Sigmoid colon (tissue), 7 donors: ENCODE results near the gene PPP1R16B. TPM values are rescaled to one million over a fixed set of nuclear protein-coding genes. Genes with fewer than 3 reads are reported as not detected.
A peak's percentile ranks its signal among the peaks of the same experiment; 100 is the strongest.

Experiments
- DNase-seq: peaks from one replicate; pipeline ENCODE4 v3.0.0-alpha.2; 2019
- H3K27ac ChIP-seq, 4 donors: fragments of 200-600 bp; sonication (generic); one replicate each; pipeline ENCODE4 v1.5.1; 2016 to 2019; ENCODE audit warnings: mild to moderate bottlenecking in 1 of 4
- H3K27me3 ChIP-seq, 3 donors: fragments of 200-600 bp; sonication (generic); one replicate each; pipeline ENCODE4 v1.5.1; 2019; ENCODE audit warnings: mild to moderate bottlenecking in 1 of 3
- H3K36me3 ChIP-seq, 4 donors: fragments of 200-600 bp; sonication (generic); one replicate each; pipeline ENCODE4 v1.5.1; 2016 to 2019
- H3K4me1 ChIP-seq, 4 donors: fragments of 200-600 bp; sonication (generic); one replicate each; pipeline ENCODE4 v1.5.1; 2017 to 2019
- H3K4me3 ChIP-seq, 4 donors: fragments of 200-600 bp; sonication (generic); one replicate each; pipeline ENCODE4 v1.5.1; 2017 to 2019; ENCODE audit warnings: mild to moderate bottlenecking in 2 of 4, moderate library complexity in 1 of 4
- H3K9me3 ChIP-seq, 4 donors: fragments of 200-600 bp in 3 of 4; sonication (generic) in 3 of 4; one replicate each; pipeline versions ENCODE4 v1.5.1 to v1.6.1; 2013 to 2019
- CTCF ChIP-seq, 4 experiments: fragments of 450-650 bp in 3 of 4; fragments of 200-600 bp in 1 of 4; IDR thresholded peaks; one replicate each; pipeline ENCODE4 v1.5.1; 2016 to 2019; ENCODE audit warnings: antibody characterized with exemption in 4 of 4, mild to moderate bottlenecking in 3 of 4, moderate library complexity in 2 of 4
- EP300 ChIP-seq, 4 donors: sonication (generic); formaldehyde crosslinking; IDR thresholded peaks; one replicate each; pipeline ENCODE4 v1.6.1; 2017; ENCODE audit warnings: antibody characterized with exemption in 4 of 4
- POLR2A ChIP-seq, 2 donors: fragments of 450-650 bp; IDR thresholded peaks; one replicate each; pipeline ENCODE4 v1.6.1; 2016; ENCODE audit warnings: antibody characterized with exemption in 2 of 2, mild to moderate bottlenecking in 2 of 2, moderate library complexity in 2 of 2
- POLR2AphosphoS5 ChIP-seq, 4 donors: sonication (generic); formaldehyde crosslinking; IDR thresholded peaks; one replicate each; pipeline ENCODE4 v1.6.1; 2017; ENCODE audit warnings: antibody characterized with exemption in 4 of 4
- WGBS, 2 donors: extraction: QIAGEN DNeasy Blood & Tissue Kit; methylation state at CpG; one replicate each; pipeline ENCODE4 v1.1.7; 2013; 5-methylcytosine and 5-hydroxymethylcytosine counted together
- intact Hi-C: fragments of 100-400 bp; cut with DNase I; formaldehyde crosslinking; loops from one replicate; pipeline ENCODE4 v1.15.1; 2023
- polyA plus RNA-seq, 3 donors: library from polyadenylated mRNA; stranded (reverse); fragments of 200-250 nt; gene quantifications; one replicate each; pipeline ENCODE4 v1.2.3, GENCODE V29; 2013
- total RNA-seq, 4 donors: library from RNA; depleted of rRNA; stranded (reverse); fragments of >200 nt; gene quantifications; one replicate each; pipeline ENCODE4 v1.1.0, GENCODE V29; 2016
- donor health status: healthy with polysubstance abuse.
- donor health status: Bipolar disorder and iron deficiency.
- donor health status: healthy.

The PPP1R16B gene
- total and polyA plus RNA-seq, 7 donors: 0.92 to 21.7 (median 3.6) TPM

DNA sequence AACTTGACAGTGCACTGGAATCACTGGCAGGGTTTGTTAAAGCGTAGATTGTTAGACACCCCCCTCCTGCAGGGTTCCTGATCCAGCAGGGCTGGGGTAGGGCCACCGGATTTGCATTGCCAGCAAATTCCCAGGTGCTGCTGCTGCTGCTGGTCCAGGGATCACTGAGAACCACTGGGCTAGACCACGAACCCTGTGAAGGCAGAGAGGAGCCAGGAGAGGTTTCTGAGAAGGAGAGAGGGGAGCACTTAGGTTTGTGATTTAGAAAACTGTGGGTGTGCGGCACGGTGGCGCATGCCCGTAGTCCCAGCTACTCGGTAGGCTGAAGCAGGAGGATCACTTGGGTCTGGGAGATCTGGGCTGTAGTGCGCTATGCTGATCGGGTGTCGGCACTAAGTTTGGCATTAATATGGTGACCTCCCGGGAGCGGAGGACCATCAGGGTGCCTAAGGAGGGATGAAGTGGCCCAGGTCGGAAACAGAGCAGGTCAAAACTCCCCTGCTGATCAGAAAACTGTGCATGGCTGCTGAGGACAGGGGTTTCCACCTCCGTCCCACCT lies 67.1 kb downstream of the PPP1R16B start:
- no peaks in the 10 kb centered on the region for H3K36me3 ChIP-seq
- H3K9me3 ChIP-seq: no peaks in the 10 kb centered on the region
- no peak overlapping the region for H3K27ac ChIP-seq
- intact Hi-C loops: no loop called here
- H3K27me3 ChIP-seq: peaks cover 0 to 15% (median 0%) of the 10 kb centered on the region in 3 donors
- H3K4me1 ChIP-seq: no peaks in the 10 kb centered on the region
- no peak for DNase-seq
- TF ChIP-seq POLR2A (IDR thresholded peaks at IDR 0.05) (no peak), EP300 (IDR thresholded peaks at IDR 0.05) (no peak), POLR2AphosphoS5 (IDR thresholded peaks at IDR 0.05) (no peak), CTCF (IDR thresholded peaks at IDR 0.05) (no peak)
- WGBS, 2 donors: 72 to 76% methylated on average over 15 of the region's 15 CpGs
- no peak overlapping the region for H3K4me3 ChIP-seq

GRCh38 chr20:38873050-38873581 lies 67.6 kb downstream of the PPP1R16B start:
- TF ChIP-seq POLR2AphosphoS5 (IDR thresholded peaks at IDR 0.05) (no peak), CTCF (IDR thresholded peaks at IDR 0.05) (no peak), POLR2A (IDR thresholded peaks at IDR 0.05) (no peak), EP300 (IDR thresholded peaks at IDR 0.05) (no peak)
- Histone ChIP-seq H3K27me3 (peaks cover 0 to 16% (median 0%) of the 10 kb centered on the region in 3 donors), H3K36me3 (no peaks in the 10 kb centered on the region), H3K27ac (no peak overlapping the region), H3K4me1 (no peaks in the 10 kb centered on the region), H3K9me3 (no peaks in the 10 kb centered on the region), H3K4me3 (no peak overlapping the region)
- DNase-seq: no peak
- intact Hi-C loops: no loop called here
- WGBS, 2 donors: 48 to 87% methylated on average over 12 of the region's 12 CpGs

GRCh38 chr20:38874460-38875174 lies 69.1 kb downstream of the PPP1R16B start:
- Histone ChIP-seq H3K4me1 (no peaks in the 10 kb centered on the region), H3K4me3 (no peak overlapping the region), H3K36me3 (no peaks in the 10 kb centered on the region), H3K27me3 (peaks cover 0 to 29% (median 0%) of the 10 kb centered on the region in 3 donors), H3K9me3 (no peaks in the 10 kb centered on the region), H3K27ac (peak overlapping the region in 2 of 4 donors; percentile 1 to 34)
- DNase-seq: no peak
- no peak for TF ChIP-seq CTCF (IDR thresholded peaks at IDR 0.05)
- no peak for TF ChIP-seq POLR2A (IDR thresholded peaks at IDR 0.05)
- no peak for TF ChIP-seq EP300 (IDR thresholded peaks at IDR 0.05)
- TF ChIP-seq POLR2AphosphoS5 (IDR thresholded peaks at IDR 0.05): no peak
- 35 to 50% methylated on average over 4 of the region's 4 CpGs for WGBS, 2 donors
- intact Hi-C loops: no loop called here

DNA sequence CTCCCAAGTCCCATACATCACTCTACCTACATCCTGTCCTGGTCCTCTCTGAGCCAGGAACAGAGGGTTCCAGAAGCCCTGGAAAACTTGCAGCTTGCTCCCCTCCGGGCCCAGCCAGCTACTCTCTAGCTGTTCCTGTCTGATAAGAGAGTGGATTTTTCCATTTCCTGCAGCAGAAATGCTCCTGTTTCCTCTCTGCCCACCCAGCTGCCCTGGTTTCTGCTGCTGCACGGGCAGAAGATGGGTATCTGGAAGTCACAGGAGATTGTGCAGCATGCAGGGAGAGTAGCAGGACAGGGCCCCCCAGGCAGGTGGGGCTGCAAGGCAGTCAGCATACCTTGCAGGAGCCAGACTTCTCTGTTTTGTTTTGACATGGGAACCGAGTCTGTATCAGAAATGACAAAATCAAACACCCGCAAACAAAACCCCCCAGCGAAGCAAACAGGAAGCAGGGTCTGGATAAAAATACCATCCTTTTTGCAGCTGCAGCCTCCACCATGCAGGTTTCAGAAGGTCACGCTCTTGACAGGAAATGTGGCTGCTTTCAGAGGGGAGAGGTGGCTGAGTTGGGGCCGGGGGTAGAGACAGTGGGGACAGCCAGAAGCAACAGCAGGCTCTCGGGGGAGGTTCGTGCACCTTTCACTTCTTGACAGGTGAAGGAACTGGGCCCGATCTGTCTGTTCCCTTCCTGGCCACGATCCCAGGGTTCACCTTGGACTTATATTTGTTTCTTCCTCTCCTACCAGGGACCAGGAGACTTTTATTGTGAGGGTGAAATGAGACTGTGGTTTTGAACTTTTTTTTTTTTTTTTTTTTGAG lies 69.9 kb downstream of the PPP1R16B start:
- peaks cover 0 to 32% (median under 1%) of the 10 kb centered on the region in 3 donors for H3K27me3 ChIP-seq
- H3K27ac ChIP-seq: peak overlapping the region in 1 of 4 donors; percentile 34
- intact Hi-C loops: no loop called here
- TF ChIP-seq POLR2A (IDR thresholded peaks at IDR 0.05) (no peak), POLR2AphosphoS5 (IDR thresholded peaks at IDR 0.05) (no peak), EP300 (IDR thresholded peaks at IDR 0.05) (no peak), CTCF (IDR thresholded peaks at IDR 0.05) (no peak)
- no peaks in the 10 kb centered on the region for H3K9me3 ChIP-seq
- H3K4me1 ChIP-seq: no peaks in the 10 kb centered on the region
- no peaks in the 10 kb centered on the region for H3K36me3 ChIP-seq
- WGBS, 2 donors: 18 to 27% methylated on average over 11 of the region's 11 CpGs
- no peak for DNase-seq
- no peak overlapping the region for H3K4me3 ChIP-seq
